PC-9 (cell line): ENCODE measurements around the gene DUSP22. TPM values are rescaled to one million over a fixed set of nuclear protein-coding genes. Genes with fewer than 3 reads are reported as not detected.

ENCODE experiments used
- BruUV-seq: library from RNA; stranded (reverse); fragments of 400-500 nt; replicated peaks from 2 replicates; lab custom pipeline; 2021; lab: Mats Ljungman, UMichigan
- CTCF ChIA-PET: fragments of 300-600 bp; sonication (Branson Sonifier 250); formaldehyde crosslinking; loops from one replicate; lab custom pipeline; 2022; ENCODE audit warnings: antibody characterized with exemption; lab: Charles Lee
- POLR2A ChIA-PET: fragments of 300-600 bp; sonication (Branson Sonifier 250); formaldehyde crosslinking; loops from one replicate; lab custom pipeline; 2022; ENCODE audit warnings: antibody characterized with exemption; ENCODE audit not compliant: unreplicated experiment; lab: Charles Lee
- DNase-seq, 2 experiments: peaks; one replicate each; pipeline versions ENCODE4 v3.0.0 to v3.0.0-alpha.2; 2015 to 2022; ENCODE audit warnings: mixed read lengths in 1 of 2
- H2AFZ ChIP-seq: fragments of 200-600 bp; sonication (generic); 2 replicates; pipeline ENCODE4 v1.8.1; 2017; ENCODE audit warnings: antibody characterized with exemption
- H3F3A ChIP-seq: fragments of 200-600 bp; sonication (generic); 2 replicates; pipeline ENCODE4 v1.8.1; 2017; ENCODE audit warnings: antibody characterized with exemption, mild to moderate bottlenecking, low read depth; ENCODE audit not compliant: insufficient read depth
- H3K27ac ChIP-seq: fragments of 200-600 bp; sonication (generic); 2 replicates; pipeline ENCODE4 v1.6.1; 2016; ENCODE audit warnings: mixed run types
- H3K27me3 ChIP-seq: fragments of 200-600 bp; sonication (generic); 2 replicates; pipeline ENCODE4 v1.6.1; 2016; ENCODE audit warnings: low read depth, mixed run types; ENCODE audit not compliant: insufficient read depth
- H3K36me3 ChIP-seq: fragments of 200-600 bp; sonication (generic); 2 replicates; pipeline ENCODE4 v1.6.1; 2016; ENCODE audit warnings: low read depth, mixed run types
- H3K4me1 ChIP-seq: fragments of 200-600 bp; sonication (generic); replicated peaks from 2 replicates; pipeline ENCODE4 v1.6.1; 2016; ENCODE audit warnings: mixed run types; ENCODE audit not compliant: insufficient read depth
- H3K4me2 ChIP-seq: fragments of 200-600 bp; sonication (generic); 2 replicates; pipeline ENCODE4 v1.6.1; 2017; ENCODE audit warnings: mixed run types
- H3K4me3 ChIP-seq: fragments of 200-600 bp; sonication (generic); 2 replicates; pipeline ENCODE4 v1.6.1; 2016; ENCODE audit warnings: mixed run types
- H3K79me2 ChIP-seq: fragments of 200-600 bp; sonication (generic); 2 replicates; pipeline ENCODE4 v1.6.1; 2017; ENCODE audit warnings: low read depth, mixed run types
- H3K9me2 ChIP-seq: fragments of 200-600 bp; sonication (generic); 2 replicates; pipeline ENCODE4 v1.8.1; 2017; ENCODE audit warnings: mild to moderate bottlenecking; ENCODE audit not compliant: insufficient read depth
- H3K9me3 ChIP-seq: fragments of 200-600 bp; sonication (generic); 2 replicates; pipeline ENCODE4 v1.8.1; 2016; ENCODE audit warnings: low read depth; ENCODE audit not compliant: insufficient read depth
- H4K20me1 ChIP-seq: fragments of 200-600 bp; sonication (generic); 2 replicates; pipeline ENCODE4 v1.8.1; 2017; ENCODE audit not compliant: insufficient read depth
- CTCF ChIP-seq: fragments of 200-600 bp; sonication (generic); conservative IDR thresholded peaks from 2 replicates; pipeline ENCODE4 v1.6.1; 2017; ENCODE audit warnings: mixed run types, antibody characterized with exemption, mild to moderate bottlenecking, moderate library complexity
- EZH2 ChIP-seq: fragments of 200-600 bp; sonication (generic); IDR thresholded peaks from 2 replicates; pipeline ENCODE4 v1.8.0; 2017; ENCODE audit warnings: antibody characterized with exemption, low read depth
- intact Hi-C: fragments of 100-400 bp; cut with micrococcal nuclease; formaldehyde crosslinking; loops from one replicate; pipeline ENCODE4 v1.10.0; 2022; ENCODE audit not compliant: unreplicated experiment
- total RNA-seq: library from RNA; stranded (reverse); gene quantifications from 2 replicates; pipeline ENCODE4 v1.2.3, GENCODE V29; 2021

DUSP22 gene
- total RNA-seq, 1 experiment from 2014 or later = 25.5 TPM

- no peaks in the 10 kb centered on the region; the same call in 1 of the 2 replicates for H4K20me1 ChIP-seq
- no peaks in the 10 kb centered on the region for H3K4me1 ChIP-seq
- CTCF ChIA-PET = no interaction called here
- H3K4me2 ChIP-seq = no peak overlapping the region
- no peak overlapping the region for H3K4me3 ChIP-seq
- no peak overlapping the region for H2AFZ ChIP-seq
- H3F3A ChIP-seq = no peaks in the 10 kb centered on the region
- peaks cover 79% of the 10 kb centered on the region for H3K27me3 ChIP-seq
- H3K79me2 ChIP-seq = no peaks in the 10 kb centered on the region
- TF ChIP-seq EZH2 = no peak
- no peak for TF ChIP-seq CTCF
- H3K36me3 ChIP-seq = no peaks in the 10 kb centered on the region
- POLR2A ChIA-PET = no interaction called here
- no peaks in the 10 kb centered on the region for H3K9me3 ChIP-seq
- H3K27ac ChIP-seq = no peak overlapping the region
- intact Hi-C loops = no loop called here
- BruUV-seq = no TSS peak
- H3K9me2 ChIP-seq = no peaks in the 10 kb centered on the region
- no peak for DNase-seq
Observed at GRCh38 chr6:340186-340955, 48.1 kb downstream of the DUSP22 start.

GRCh38 chr6:340991-341827, 48.9 kb downstream of the DUSP22 start:
- ChIA-PET CTCF (no interaction called here), POLR2A (no interaction called here)

More at GRCh38 chr6:340991-341827, 48.9 kb downstream of the DUSP22 start:
- no peaks in the 10 kb centered on the region for H3K4me1 ChIP-seq
- no peak overlapping the region for H3K4me3 ChIP-seq
- TF ChIP-seq EZH2 = no peak
- no peak for TF ChIP-seq CTCF
- H4K20me1 ChIP-seq = no peaks in the 10 kb centered on the region; the same call in 1 of the 2 replicates
- H3K79me2 ChIP-seq = no peaks in the 10 kb centered on the region
- peaks cover 80% of the 10 kb centered on the region for H3K27me3 ChIP-seq
- no peak overlapping the region for H2AFZ ChIP-seq
- no peaks in the 10 kb centered on the region for H3K9me3 ChIP-seq
- no peak overlapping the region for H3K27ac ChIP-seq
- H3K36me3 ChIP-seq = no peaks in the 10 kb centered on the region
- no peak overlapping the region for H3K4me2 ChIP-seq
- no peaks in the 10 kb centered on the region for H3F3A ChIP-seq
- no TSS peak for BruUV-seq
- intact Hi-C loops = no loop called here
- DNase-seq = no peak
- H3K9me2 ChIP-seq = no peaks in the 10 kb centered on the region
